GM18951 (cell line): ENCODE measurements around the gene MAN1C1.
A peak's percentile ranks its signal among the peaks of the same experiment; 100 is the strongest.

Experiments used
- POLR2A ChIP-seq: IDR thresholded peaks from 4 replicates; pipeline ENCODE4 v1.6.1; 2011; ENCODE audit warnings: mild to moderate bottlenecking; ENCODE audit not compliant: insufficient read length, insufficient read depth; ENCODE audit errors: extremely low read depth
- in situ Hi-C: fragments of 300-500 bp; cut with MboI; formaldehyde crosslinking; loops from one replicate; pipeline ENCODE4 v1.12.0; 2022; ENCODE audit warnings: low sequenced_read_pairs, mixed read lengths, inconsistent platforms; ENCODE audit not compliant: unreplicated experiment

The MAN1C1 gene

GRCh38 chr1:25616095-25616986, at the start of gene MAN1C1:
Gene MAN1C1, plus strand, starts transcription at chr1:25616791. Its CDS starts 1,007 bp downstream, at chr1:25617798.
- peak; percentile 43 for TF ChIP-seq POLR2A
- in situ Hi-C loops = no loop called here

GRCh38 chr1:25567710-25568089, 48.9 kb upstream of the MAN1C1 start:
- in situ Hi-C loops = no loop called here
- no peak for TF ChIP-seq POLR2A

DNA sequence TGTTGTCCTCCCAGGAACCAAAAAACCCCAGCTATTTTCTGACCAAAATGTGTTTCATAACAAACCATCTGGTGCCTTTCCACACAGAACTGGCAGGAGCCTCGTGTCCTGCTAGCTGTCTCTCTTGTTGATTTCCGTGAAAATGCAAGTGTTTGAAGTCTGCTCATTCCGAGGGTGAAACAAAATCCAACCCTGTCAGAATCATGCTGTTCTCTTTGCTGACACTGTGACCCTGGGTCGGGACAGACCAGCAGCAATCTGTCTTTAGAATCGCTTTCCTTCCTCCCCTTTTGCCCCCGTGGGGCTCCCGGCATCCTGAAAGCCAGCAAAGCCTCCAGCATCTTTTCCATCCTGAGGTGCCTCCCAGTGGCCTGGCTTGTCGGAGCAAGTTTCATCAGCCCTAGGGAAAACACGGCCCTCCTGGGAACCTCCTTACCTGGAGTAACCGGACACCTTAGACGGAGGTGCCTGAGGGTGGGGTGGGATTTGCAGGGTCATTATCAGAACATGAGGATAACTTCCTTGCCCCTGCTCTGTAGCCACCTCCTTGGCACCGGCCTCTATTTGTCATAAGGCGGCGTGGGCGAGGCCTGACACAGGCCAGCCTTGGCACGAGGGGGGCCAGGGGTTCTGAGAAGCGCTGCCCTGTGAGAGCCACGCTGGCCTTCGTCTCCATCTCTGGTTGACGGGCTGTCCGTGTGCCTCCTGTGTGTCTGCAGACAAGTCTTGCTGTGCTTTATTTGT, 48.3 kb upstream of the MAN1C1 start:
- no peak for TF ChIP-seq POLR2A
- in situ Hi-C loops = no loop called here

DNA sequence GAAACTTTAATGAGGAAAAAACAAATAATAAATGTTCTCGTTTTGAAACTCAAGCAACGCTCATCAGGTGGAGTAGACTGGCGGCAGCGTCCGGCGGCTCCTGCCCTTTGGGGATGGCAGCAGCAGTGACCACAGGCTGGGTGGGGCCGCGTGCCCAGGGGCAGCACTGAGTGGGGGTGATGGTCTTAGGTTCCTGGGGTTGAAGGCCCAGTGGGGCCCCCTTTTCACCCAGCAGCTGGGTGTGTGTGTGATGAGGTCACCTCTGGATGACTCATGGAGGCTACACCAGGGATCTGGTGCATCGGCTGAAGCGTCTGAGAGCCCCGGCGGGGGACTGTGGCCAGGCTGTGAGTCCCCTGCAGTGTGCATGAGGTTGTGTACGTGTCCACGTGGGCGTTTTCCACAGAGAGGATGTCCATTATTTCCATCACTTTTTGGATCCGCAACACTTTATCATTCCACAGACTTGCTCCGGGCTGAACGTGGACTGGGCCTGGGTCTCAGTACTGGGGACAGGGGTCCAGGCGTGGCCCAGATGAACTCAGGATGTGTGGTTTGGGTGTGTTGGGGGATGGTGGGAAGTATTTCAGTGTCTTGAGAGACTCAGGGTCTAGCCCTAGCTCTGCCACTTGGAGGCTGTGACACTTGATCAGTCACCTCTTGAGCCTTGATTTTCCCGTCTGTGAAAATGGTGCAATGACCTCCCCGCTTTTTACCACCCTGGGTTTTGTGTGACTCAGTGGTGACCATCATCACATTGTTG, 47.6 kb upstream of the MAN1C1 start:
- in situ Hi-C loops = no loop called here
- no peak for TF ChIP-seq POLR2A

DNA sequence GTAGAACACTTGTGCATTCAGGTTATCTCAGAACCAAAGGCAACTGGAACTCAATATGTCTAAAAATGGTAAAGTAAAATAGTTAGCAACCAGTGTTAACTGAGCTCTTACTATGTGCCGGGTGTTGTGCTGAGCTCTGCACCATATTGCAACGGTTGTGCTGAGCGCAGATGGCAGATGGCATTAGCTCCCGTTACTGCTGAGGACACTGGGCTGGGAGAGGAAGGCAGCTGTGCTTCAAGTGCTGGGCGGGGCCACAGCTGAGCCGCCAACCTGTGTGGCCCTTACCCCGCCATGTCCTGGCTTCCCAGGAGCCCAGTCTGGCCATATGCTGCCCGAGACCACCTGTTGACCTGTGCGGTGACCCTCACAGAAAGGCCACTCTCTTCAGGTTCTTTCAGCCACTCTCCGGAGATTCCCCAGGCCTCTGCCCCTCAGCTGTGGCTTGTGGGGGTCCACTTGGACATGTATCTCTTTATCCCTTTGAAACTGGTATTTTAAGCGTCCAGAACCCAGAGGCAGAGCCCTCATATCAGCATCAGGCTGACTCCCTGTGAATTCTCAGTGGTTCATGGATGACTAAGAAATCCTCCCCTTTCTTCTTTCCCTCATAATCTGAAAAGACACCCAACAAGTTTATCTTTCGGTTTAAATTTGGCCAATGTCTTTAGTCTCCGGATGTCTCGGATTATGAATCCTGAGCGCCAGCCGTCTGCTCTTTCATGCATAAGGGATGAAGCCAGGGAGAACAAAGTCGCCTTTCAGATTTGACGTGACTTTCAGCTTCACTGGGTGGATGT, 46.8 kb upstream of the MAN1C1 start:
- TF ChIP-seq POLR2A = no peak
- in situ Hi-C loops = no loop called here

DNA sequence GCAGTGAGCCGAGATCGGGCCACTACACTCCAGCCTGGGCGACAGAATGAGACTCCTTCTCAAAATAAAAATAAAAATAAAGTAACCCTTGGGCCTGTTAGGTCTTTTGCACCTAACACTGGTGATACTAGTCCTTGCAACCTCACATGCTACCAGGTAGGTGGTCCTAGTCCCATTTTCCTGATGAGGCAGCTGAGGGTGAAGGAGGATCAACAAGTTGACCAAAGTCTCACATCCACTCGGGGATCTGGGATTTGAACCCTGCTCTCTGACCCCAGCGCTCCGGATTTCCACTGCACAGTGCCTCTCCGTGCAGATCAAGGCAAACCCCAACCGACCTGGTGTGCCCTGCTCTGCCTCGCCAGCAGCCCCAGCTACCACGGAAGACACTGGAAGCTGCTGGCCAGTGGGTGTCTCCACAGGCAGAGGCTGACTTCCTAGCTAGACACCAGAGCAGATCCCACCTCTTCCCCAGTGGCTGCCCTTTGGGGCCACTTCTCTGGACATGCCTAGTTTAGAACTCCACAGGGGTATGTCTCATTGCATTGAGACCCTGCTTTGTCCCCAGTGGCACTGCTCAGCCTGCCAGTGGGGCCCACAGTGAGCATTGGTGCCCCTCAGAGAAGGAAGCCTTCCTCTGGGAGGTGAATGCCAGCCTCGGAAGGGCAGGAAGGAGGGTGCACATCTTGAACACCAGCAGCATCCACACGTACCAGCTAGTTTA, 45.6 kb upstream of the MAN1C1 start:
- in situ Hi-C loops = no loop called here
- TF ChIP-seq POLR2A = no peak

- in situ Hi-C loops = no loop called here
Measured at GRCh38 chr1:25571522-25571970, 45.0 kb upstream of the MAN1C1 start.

GRCh38 chr1:25572107-25572506, 44.5 kb upstream of the MAN1C1 start:
- TF ChIP-seq POLR2A = no peak
- in situ Hi-C loops = no loop called here

More at GRCh38 chr1:25571522-25571970, 45.0 kb upstream of the MAN1C1 start:
- no peak for TF ChIP-seq POLR2A

- in situ Hi-C loops = no loop called here
- TF ChIP-seq POLR2A = no peak
Measured at GRCh38 chr1:25572708-25573590, 43.6 kb upstream of the MAN1C1 start.

DNA sequence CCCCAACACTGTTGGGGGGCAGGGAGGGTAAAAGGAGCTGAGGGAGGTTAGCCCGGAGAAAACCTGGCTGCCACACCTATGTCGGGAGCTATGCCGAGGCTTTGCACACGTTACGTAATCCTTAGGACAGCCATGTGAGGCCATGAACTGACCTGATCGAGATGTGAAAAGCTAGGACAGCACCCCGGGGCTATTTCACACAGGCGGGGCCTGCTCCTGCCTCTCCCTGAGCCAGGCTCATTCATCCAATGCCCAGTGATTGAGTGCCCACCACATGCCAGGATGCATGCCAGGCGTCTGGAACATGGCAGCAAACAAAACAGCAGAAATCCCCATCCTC, 43.0 kb upstream of the MAN1C1 start:
- no peak for TF ChIP-seq POLR2A
- in situ Hi-C loops = no loop called here

- no peak for TF ChIP-seq POLR2A
- in situ Hi-C loops = no loop called here
Measured at GRCh38 chr1:25573961-25574360, 42.6 kb upstream of the MAN1C1 start.
